Suppressor macrophage treated with lipopolysaccharide for 1 hour (primary cell): ENCODE results near the gene DPF3.

Source experiments
- DNase-seq, 3 donors: peaks; one replicate each; pipeline ENCODE4 v3.0.0-alpha.2; 2020 to 2022

Gene DPF3

DNA sequence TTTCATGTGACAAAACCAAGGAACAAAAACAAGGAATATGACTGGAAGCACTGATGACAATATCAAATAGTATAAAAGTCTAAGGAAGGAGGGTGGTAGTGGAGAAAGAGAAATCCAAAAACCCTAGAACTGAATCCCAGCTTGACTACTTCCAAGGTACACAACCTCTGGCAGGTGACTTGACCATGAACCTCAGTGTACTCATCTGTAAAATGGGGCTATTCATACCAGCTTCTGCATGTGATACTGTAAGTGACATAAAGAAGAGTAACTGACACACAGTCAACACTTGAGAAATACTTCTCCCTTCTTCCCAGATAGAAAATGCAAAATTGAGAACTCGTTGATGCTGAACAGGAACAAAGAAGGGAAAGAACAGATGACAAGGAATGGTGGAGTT, 10.3 kb upstream of the DPF3 start:
- peak in 1 of 3 donors; percentile 7 for DNase-seq

DNA sequence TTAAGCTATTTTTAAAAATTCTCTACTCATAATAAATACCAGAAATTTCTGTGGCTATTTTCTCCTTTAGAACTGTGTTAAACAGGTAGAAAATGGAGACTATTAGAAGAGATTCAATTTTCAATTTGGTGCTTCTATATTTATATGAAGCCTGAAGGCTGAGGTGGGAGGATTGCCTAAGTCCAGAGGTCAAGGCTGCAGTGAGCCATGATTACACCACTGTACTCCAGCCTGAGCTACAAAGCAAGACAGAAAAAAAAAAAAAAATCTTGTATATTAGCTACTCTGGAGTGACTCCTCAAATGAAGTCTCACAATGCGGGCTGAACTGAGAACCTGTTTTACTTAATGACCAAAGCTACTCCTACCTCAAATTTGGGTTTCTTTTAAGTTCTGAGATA, 9.8 kb upstream of the DPF3 start:
- peak; percentile 26 to 53 (median 46) for DNase-seq

DNA sequence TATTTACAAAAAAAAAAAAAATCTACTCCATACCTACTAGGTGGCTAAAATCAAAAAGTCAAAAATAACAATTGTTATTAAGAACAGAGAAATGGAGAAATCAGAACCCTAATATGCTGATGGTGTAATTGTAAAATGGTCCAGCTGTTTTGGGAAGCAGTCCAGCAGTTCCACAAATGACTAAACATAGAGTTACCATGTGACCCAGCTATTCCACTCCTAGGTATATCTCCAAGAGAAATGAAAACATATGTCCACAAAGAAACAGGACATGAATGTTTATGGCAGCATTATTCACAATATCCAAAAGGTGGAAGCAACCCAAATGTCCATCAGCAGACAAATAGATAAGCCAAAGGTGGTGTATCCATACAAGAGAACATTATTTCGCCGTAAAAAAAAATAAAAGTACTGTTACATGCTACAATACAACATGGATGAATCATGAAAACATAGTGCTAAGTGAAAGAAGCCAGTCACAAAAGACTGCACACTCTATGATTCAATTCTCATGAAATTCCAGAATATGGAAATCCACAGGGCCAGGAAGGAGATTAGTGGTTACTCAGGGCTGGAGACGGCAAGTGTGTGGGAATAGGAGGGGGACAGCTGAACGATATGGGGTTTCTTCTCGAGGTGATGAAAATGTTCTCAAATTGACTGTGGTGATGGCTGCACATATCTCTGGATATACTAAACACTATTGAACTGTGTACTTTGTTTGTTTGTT, 9.1 kb upstream of the DPF3 start:
- peak; percentile 34 to 67 (median 57) for DNase-seq

DNA sequence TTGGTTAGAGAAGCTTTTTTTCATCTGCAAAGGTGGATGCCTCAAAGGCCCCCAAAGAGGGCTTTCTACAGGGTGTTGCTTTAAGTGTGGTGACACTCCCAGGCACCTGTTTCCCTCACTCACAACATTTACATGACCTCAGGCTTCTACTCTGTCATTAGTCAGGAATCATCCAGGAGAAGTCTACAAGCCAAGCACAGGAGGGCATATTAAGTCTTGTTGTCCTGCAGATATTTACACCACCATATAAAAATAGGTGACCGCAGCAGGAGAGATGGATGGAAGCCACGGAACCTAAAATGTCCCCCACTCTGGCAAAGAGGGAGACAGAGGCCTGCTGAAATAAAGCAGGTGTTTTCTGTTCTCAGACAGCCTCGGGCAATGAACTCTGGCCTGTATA, 7.5 kb upstream of the DPF3 start:
- DNase-seq = no peak

DNA sequence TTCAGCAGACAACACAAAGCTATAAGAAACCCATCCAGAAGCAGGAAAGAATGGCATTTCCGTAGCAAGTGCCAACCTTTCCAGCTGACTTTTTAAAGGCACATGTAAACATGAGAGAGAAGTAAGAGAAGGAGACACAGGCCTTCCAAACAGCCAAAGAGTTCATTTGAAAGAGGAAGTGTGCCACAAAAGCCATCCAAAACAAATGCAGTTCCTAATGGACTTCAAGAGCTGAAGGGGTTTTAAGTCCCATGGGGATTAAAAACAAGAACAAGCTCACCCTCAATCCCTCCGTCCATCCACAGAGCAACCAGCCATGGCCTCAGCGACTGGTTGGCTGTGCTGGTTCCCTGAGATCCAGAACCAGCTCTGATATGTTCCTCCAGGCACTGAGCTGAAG, 4.5 kb upstream of the DPF3 start:
- no peak for DNase-seq

DNA sequence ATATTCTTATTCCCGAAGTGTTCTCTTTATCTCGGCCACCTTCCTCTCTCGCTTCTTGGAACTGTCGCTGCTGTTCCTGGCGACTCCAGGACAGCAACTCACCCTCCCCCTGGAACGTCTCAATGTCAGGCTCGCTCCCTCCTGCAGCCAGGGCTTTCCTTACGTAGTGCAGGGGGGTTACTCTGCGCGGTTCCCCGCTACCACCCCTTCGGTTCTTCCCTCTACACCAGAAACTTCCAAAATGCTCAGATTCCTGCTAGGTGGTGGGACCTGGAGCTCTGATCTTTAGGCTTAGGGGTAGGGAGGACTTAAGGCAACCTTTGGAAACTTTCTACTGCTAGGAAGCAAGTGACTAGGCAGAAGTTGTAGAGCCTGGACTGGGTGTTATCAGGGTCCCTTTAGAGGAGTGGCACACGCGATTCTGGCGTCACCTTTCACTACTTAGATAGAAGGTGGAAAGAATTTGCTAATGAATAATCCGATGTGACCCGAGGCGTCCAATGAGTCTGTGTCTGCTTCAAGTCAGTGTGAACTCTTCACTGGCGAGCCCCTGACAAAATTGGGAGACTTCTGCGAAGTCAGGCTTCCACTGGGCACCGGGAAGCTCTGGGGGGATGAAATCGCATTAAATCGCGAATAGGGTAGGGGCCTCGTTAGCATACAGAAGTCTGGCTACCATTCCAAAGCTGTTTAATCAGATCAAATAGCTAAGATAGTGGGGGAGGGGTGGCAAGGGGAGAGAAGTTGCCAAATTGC, 900 bp upstream of the DPF3 start:
- peak in 2 of 3 donors; percentile 11 to 12 for DNase-seq

DNA sequence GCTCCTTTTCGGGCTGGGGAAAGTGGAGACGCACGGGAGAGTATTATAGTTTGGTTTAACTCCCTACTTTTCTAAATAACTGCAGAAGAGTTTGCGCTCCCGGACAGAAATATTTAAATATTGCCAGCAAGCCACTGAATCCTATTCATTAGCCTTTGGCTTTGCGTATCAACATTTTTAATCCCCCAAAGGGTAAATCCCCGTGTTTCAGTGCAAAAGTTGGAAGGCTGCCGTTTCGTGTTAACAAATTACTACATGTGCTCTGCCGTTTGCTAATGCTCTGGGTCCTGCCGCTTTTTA, 372 bp upstream of the DPF3 start:
- no peak for DNase-seq

DNA sequence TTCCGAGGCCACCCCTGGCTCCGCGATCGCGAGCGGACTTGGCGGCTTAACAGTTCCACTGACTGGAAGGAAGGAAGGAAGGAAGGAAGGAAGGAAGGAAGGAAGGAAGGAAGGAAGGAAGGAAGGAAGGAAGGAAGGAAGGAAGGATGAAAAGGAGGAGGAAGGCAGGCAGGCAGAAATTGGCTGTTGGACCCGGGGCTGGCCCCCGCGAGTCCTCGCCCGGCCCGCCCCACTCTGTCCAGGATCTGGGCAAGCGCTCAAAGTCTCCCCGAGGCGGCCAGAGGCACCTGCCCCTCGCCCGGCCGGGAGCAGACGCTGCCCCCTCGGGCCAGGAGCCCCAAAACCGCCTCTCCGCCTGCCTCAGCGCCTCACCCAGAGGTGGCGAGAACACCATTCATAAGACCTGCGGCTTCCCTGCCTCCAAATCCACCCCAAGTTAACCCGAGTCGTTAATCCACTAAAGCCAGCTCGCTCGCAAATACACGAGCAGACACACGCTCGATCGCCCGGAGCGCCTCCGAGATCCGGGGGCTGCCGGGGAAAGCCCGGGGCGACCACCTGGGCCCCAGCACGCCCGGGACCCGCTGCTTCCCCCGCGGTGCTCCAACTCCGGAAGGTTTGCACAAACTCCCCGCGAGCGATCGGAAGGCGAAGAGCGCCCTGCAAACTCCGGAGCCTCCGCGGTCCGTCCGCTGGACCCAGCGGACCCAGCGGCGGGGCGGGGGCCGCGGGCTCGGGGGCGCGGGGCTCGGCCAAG, 844 bp downstream of the DPF3 start:
- DNase-seq = peak in 2 of 3 donors; percentile 20 to 41

DNA sequence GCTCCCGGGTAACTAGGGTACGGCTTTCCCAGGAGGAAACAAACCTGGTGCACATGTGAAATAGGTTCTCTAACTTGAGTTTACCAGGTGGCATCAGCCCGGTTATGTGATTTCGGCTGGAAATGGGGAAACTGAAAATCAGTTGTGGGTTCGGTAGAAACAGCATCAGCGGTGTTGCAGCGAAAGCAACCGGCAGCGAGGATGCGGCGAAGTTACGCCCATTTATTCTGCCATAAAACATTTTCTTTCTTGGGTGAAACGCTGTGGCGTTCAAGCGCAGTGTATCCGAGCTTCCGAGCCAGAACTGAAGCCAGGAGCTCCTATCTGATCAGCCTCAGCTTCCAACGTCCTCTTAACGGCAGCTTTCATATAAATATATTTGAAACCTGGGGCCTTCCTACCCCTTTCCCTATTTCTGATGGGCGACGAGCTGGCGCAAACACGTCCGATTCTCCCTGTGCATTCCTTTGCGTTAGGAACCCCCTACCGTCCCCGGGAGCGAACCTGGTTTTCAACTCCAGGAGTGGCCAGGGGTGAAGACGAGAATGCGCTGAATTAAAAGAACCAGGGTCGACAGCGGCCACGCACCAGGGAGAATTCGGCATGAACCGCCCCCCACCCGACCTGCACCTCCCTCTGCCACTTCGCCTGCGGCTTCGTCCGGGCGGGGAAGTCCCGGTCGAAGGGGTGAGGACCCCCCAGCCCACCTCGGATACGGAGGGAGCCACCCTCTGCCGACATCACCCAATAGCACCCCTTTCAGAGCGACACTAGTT, 1.6 kb downstream of the DPF3 start:
- DNase-seq = peak in 2 of 3 donors; percentile 9 to 20

DNA sequence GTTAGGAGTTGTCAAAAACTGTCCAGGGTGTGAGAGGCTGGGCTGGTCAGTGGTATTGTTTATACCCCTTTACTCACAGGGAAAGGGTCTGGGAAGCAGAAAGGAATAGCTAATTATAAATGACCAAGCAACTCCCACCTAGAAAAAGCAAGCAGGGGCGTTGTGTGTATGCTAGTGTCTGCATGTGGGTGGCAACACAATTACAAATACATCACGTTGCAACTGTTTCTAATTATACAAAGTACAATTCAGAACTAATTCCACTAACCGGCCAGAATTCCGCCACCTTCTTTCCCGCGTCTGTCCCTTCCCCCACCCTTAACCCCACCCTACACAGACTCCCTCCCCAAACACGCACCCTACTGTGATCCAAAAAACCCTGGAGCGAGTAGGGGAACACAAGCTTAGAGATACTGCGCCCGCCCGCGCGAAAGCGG, 2.2 kb downstream of the DPF3 start:
- DNase-seq = peak in 1 of 3 donors; percentile 7

DNA sequence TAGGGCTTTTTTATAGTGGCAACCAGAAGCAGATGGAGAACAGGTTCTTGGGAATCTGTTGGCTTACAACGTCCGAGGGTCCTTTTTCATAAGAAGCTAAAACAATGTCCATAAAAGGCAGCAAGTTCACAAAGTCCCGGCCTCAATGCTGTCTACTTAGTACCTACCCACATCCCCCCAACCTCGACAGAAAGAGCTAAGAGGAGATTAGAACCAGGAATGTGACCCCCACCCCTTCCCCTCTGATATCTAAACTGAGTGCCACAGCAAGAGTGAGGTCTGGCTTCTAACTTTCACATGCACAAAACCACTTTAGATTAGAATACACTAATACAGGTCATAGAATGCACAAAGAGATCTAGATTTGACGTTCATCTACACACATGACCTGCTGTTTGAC, 4.5 kb downstream of the DPF3 start:
- DNase-seq = no peak

DNA sequence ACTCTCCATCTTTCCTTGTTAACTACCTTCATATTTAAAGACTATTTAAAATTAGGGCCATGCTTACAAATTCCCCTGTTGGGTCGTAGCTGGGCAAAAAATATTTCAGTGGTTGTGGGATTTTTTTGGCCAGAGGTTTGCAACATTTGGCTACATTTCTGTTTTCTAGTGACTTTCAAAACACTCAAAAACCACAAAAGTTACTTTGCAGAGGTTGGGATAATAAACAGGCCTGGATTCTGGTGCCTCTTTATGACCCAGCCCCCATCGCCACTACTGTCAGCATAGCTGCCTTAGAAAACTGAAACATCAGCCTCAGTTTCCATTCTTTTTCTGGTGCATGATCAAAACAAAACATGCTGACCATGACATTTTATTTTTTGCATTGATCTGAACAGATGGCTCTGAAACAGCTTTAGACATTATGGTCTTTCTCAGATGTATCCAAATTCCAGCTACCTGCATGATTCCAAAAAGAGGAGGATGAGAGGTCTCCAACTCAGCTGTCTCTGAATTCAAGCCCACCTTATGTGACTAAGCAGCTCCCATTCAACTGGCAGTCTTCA, 5.2 kb downstream of the DPF3 start:
- no peak for DNase-seq

DNA sequence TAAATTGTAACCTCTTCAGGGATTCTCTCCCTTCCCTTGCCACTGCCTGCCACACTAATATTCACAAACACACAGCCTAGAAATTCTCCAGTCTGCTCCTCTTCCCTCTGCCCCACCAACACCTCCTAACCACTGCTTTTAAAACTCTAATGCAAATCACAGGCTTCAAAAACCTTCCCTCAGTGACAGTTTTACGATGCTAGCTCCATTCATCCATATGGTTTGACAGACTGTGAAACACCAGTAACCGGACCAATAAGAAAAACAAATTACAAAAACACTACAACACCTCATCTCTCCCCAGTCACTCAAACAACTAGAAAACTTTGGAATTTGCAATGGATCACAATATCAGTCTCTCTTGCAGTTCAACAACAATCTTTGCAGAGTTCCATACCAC, 5.7 kb downstream of the DPF3 start:
- DNase-seq = no peak

DNA sequence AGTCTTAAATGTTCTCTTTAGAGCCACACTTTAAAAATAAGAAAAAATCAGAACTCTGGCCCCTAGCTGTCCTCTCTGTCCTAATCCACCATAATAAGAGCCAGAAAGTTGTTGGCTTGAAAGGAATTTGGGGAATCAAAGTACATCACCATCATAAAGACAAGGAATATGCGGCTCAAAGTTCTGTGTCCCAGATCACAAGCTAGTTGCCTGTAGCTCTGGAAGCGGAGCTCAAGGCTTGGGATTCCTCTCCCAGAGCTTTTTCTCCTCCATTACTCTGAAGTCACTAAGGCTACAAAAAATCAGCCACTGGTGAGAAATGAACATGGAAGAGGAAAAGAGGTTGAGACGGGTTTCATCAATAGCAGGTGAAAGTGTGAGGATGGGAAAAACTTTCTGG, 6.4 kb downstream of the DPF3 start:
- DNase-seq = no peak

DNA sequence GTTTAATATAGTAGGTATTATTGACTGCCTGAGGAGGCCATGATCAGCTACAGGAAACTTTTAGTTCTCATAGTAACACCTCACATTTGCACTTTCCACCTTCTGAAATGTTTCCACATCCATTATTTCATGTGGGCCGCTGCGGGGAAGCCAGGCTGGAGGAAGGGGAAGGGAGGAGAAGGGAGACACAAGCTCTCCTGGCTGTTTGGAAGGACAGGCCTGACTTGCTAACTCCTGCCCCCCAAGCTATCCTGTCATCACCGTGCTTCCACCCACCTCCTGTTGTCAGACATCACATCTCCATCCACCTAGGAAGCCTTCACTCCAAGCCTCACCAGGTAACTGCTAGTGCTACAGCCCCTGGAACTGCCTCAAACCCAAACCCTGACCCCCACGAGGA, 9.5 kb downstream of the DPF3 start:
- DNase-seq = no peak

DNA sequence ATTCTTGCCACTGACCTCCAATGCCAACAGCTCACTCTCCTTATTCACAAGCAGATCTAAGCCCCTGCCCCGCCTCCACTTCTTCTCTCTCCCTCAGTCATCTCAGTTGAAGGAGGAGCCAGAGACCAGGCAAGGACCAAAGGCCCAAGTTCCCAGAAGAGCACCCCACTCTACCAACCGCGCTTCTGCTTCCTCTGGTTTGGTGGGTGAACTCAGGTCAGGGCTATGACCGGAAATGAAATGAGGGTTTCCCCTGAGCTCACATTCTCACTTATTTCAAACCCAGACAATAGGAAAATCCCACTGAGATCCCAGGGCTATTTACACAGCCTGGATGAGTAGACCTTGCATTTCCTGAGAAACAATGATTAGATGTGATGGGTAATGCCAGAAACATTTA, 9.9 kb downstream of the DPF3 start:
- DNase-seq = peak; percentile 65 to 83 (median 78)

DNA sequence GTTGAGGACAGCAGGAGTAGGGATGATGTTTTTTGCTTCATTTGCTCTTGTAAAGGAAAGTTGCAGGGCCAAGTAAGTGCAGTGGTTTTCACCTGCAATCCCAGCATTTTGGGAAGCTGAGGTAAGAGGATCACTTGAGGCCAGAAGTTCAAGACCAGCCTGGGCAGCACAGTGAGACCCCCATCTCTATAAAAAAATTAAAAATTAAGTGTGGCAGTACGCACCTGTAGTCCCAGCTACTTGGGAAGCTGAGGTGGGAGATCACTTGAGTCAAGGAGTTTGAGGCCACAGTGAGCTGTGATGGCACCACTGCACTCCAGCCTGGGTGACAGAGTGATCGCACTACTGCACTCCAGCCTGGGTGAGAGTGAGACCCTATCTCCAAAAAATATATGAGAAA, 10.8 kb downstream of the DPF3 start:
- DNase-seq = no peak

DNA sequence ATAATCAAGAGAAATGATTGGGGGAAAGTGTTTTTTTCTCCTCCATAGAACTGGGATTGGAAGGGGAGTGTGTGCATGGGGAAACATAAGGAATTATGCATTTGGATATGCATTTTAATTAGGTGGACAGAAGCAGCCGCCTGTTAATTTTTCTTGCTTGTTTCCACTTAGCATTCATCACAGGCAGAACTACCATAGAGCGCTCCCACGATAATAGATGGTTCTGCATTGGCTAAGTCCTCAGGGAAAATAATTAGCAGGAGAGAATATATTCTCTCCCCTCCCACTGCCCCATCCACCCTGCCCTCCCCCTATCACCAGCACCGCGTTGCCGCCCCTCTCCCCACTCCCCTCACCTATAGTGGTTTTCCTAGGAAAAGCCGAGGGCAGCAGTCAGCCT, 11.4 kb downstream of the DPF3 start:
- no peak for DNase-seq

DNA sequence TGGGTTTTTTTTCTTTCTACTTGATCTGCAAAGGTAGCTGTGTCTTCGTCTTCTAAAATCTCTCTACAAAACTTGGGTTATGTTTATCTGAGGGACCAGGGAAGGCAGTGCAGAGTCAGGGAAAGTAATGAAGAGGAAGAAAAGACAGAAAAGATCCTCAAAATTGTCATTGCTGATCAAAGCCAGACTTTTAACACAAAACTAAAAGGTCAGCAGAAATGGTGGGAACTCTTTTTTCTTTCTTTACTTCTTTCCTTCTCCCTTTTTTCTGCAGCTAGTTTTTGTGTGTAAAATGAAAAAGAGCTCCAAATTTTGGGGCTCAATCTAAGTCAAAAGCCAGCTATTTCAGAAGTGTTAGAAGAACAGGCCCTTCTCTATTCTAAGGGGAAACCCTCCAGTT, 11.9 kb downstream of the DPF3 start:
- no peak for DNase-seq

DNA sequence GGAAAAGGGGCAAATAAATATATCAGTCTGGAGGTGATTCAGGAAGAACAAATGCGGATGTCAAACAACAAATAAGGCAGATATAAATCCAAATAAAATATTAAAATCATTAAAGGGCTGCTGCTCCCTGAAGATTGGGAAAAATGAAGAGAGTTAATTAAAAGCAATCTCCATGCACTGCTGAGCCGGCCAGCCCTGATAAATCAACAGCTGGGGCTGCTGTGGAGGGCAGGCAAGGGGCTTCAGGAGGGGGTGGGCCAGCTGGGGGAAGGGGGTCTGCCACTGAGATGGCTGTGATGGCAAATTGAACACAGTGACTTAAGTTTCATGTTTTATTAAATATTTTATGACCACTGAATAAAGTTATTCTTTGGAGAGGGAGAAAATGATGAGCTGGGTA, 12.4 kb downstream of the DPF3 start:
- DNase-seq = no peak

DNA sequence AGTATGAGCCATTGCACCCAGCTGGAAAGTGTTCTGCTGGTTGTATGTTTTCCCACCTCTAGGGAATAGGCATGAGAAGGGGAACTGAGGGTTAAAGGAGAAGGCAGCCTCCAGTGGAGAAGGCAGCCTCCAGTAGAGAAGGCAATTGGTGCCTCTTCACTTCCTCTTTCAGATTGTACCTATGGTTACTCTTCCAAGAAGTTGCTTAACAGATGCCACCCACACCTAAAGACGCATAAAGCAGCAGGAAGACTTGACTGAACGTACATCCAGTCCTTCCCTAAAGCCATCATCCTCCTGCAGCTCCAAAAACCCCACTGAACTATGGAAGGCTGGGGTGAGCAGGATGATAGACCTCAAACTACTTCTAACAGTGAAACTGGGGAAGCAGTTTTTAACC, 13.1 kb downstream of the DPF3 start:
- DNase-seq = peak; percentile 35 to 58 (median 45)

DNA sequence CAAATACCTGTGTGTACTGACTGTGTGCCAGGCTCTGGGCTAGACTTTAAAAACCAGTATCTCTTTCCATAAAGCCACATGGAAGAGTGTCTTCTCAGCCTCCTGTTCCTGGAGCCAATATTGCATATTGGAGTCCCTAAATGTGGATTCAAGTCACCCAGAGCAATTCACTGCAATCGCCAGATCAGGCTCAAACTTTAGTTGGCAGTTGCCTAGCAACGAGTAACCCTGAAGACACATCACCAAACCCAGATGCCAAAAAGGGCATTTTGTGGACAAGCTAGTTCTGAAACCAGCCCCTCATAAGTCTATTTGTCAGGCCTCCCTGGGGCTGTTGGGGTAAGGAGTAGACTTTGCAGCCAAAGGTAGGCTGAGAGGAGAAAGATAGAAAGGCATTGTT, 13.7 kb downstream of the DPF3 start:
- DNase-seq = no peak

DNA sequence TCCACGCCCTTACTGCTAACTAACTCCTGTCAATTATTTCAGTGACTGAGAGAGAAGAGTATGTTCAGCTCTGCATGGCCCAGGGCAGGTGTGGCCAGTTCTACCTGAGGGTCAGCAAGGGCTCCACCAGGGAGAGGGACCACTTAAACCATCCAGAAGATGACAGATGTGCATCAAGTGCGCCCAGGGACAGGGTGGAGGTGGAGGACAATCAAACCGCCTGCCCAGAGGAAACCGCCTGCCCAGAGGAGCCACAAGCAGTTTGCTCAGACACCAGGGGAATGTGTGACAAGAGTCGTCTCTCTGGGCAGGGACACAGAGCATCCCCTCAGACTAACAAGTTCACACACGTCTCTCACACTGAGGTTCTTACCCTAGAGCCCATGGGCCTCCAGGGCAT, 14.5 kb downstream of the DPF3 start:
- no peak for DNase-seq
